Activated T-cell treated with anti-CD3 and anti-CD28 coated beads, Interleukin-2, amount 50 U/mL, for 48 hours (primary cell): Measurements from ENCODE around the gene DENND6A.
"Not testable (repeated sequence)": the region's sequence is repeated elsewhere in the genome, so short reads cannot be mapped to it uniquely, and the experiment has no call there.

Experiments used
- DNase-seq, 2 experiments: peaks; one replicate each; pipeline ENCODE4 v3.0.0-alpha.2; 2020

DENND6A gene

GRCh38 chr3:57624801-57625200, 68.1 kb downstream of the DENND6A start:
- DNase-seq: no peak

- no peak for DNase-seq
Observed at GRCh38 chr3:57622362-57622761, 70.5 kb downstream of the DENND6A start.

GRCh38 chr3:57617739-57618138, 75.1 kb downstream of the DENND6A start:
- no peak for DNase-seq

- no peak for DNase-seq
Observed at GRCh38 chr3:57616233-57616632, 76.6 kb downstream of the DENND6A start.

- not testable (repeated sequence) for DNase-seq
Observed at GRCh38 chr3:57611870-57612269, 81.0 kb downstream of the DENND6A start.

- DNase-seq: no peak
Observed at GRCh38 chr3:57605683-57606082, 87.2 kb downstream of the DENND6A start.

GRCh38 chr3:57604971-57605370, 87.9 kb downstream of the DENND6A start:
- DNase-seq: no peak

GRCh38 chr3:57600195-57600594, 92.7 kb downstream of the DENND6A start:
- no peak for DNase-seq

GRCh38 chr3:57598765-57599360, 94.0 kb downstream of the DENND6A start:
- no peak for DNase-seq

GRCh38 chr3:57597127-57597923, 95.6 kb downstream of the DENND6A start, which contains the start of gene ARF4:
TSS of gene ARF4 (minus strand) at chr3:57597344. CDS start at chr3:57597140, 204 bp downstream.
- DNase-seq: peak; percentile 99 to 100

GRCh38 chr3:57596495-57597126, 96.3 kb downstream of the DENND6A start:
- DNase-seq: peak; percentile 70 to 71

GRCh38 chr3:57594576-57594975, 98.3 kb downstream of the DENND6A start:
- no peak for DNase-seq

- no peak for DNase-seq
Observed at GRCh38 chr3:57594144-57594543, 98.7 kb downstream of the DENND6A start.

GRCh38 chr3:57592306-57592705, 100.6 kb downstream of the DENND6A start:
- DNase-seq: no peak

GRCh38 chr3:57587905-57588304, 105.0 kb downstream of the DENND6A start:
- no peak for DNase-seq

GRCh38 chr3:57586778-57587177, 106.1 kb downstream of the DENND6A start:
- no peak for DNase-seq

- no peak for DNase-seq
Observed at GRCh38 chr3:57583544-57583943, 109.3 kb downstream of the DENND6A start.

GRCh38 chr3:57582474-57583168, 110.3 kb downstream of the DENND6A start:
- no peak for DNase-seq

GRCh38 chr3:57577801-57578200, 115.1 kb downstream of the DENND6A start:
- DNase-seq: no peak

- no peak for DNase-seq
Observed at GRCh38 chr3:57575966-57576626, 116.8 kb downstream of the DENND6A start.
